NT2/D1 (cell line): ENCODE data around the gene NOSIP.

Source experiments
- DNase-seq: peaks from one replicate; pipeline ENCODE4 v3.0.0-alpha.2; 2011; ENCODE audit warnings: low read depth, low spot score
- H3K27me3 ChIP-seq: 2 replicates; pipeline ENCODE4 v1.6.0; 2011; ENCODE audit warnings: mild to moderate bottlenecking; ENCODE audit not compliant: insufficient read length, insufficient read depth
- H3K36me3 ChIP-seq: 2 replicates; pipeline ENCODE4 v1.6.1; 2011; ENCODE audit warnings: mild to moderate bottlenecking, low read length, mixed read lengths; ENCODE audit not compliant: insufficient read depth, insufficient read length
- H3K4me1 ChIP-seq: 2 replicates; pipeline ENCODE4 v1.5.1; 2011; ENCODE audit not compliant: insufficient read depth, insufficient read length
- H3K4me3 ChIP-seq: 2 replicates; pipeline ENCODE4 v1.5.1; 2011; ENCODE audit warnings: low read depth; ENCODE audit not compliant: insufficient read length
- H3K9ac ChIP-seq: 2 replicates; pipeline ENCODE4 v1.6.0; 2011; ENCODE audit warnings: low read depth; ENCODE audit not compliant: insufficient read length
- H3K9me3 ChIP-seq: 2 replicates; pipeline ENCODE4 v1.5.1; 2011; ENCODE audit warnings: mild to moderate bottlenecking, low read length; ENCODE audit not compliant: insufficient read depth
- SUZ12 ChIP-seq: IDR thresholded peaks from 2 replicates; pipeline ENCODE4 v1.6.1; 2011; ENCODE audit not compliant: insufficient read length, insufficient read depth; ENCODE audit errors: extremely low read depth
- YY1 ChIP-seq: IDR thresholded peaks from 2 replicates; pipeline ENCODE4 v1.6.1; 2011; ENCODE audit not compliant: insufficient read length, insufficient read depth
- ZNF274 ChIP-seq: IDR thresholded peaks from 2 replicates; pipeline ENCODE4 v1.6.1; 2011; ENCODE audit warnings: mild to moderate bottlenecking, low read depth, low read length

Gene NOSIP

DNA sequence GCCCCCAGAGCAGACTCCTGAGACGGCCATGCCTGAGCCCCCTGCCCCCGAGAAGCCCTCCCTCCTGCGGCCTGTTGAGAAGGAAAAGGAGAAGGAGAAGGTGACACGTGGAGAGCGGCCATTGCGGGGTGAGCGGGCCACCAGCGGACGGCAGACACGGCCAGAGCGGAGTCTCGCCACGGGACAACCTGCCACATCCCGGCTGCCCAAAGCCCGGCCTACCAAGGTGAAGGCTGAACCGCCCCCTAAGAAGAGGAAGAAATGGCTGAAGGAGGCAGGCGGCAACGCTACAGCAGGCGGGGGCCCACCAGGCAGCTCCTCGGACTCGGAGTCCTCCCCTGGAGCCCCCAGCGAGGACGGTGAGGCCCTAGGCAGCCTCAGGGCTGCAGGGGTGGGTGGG is 35.5 kb upstream of the NOSIP start:
- H3K9me3 ChIP-seq = no peaks in the 10 kb centered on the region
- DNase-seq = no peak
- H3K9ac ChIP-seq = no peak overlapping the region
- peaks cover 2% of the 10 kb centered on the region for H3K4me1 ChIP-seq
- peaks cover 65% of the 10 kb centered on the region for H3K36me3 ChIP-seq
- no peak for TF ChIP-seq YY1
- H3K27me3 ChIP-seq = no peaks in the 10 kb centered on the region
- no peak overlapping the region for H3K4me3 ChIP-seq

GRCh38 chr19:49614096-49614833 is 33.9 kb upstream of the NOSIP start:
- Histone ChIP-seq H3K9ac (no peak overlapping the region), H3K9me3 (no peaks in the 10 kb centered on the region), H3K36me3 (peaks cover 66% of the 10 kb centered on the region), H3K4me1 (peaks cover 2% of the 10 kb centered on the region), H3K27me3 (no peaks in the 10 kb centered on the region), H3K4me3 (no peak overlapping the region)
- TF ChIP-seq YY1 (no peak), SUZ12 (no peak), ZNF274 (no peak)
- no peak for DNase-seq

GRCh38 chr19:49613374-49613773 is 33.0 kb upstream of the NOSIP start:
- Histone ChIP-seq H3K4me3 (no peak overlapping the region), H3K27me3 (no peaks in the 10 kb centered on the region), H3K9me3 (no peaks in the 10 kb centered on the region), H3K4me1 (peaks cover 2% of the 10 kb centered on the region), H3K36me3 (peaks cover 70% of the 10 kb centered on the region), H3K9ac (no peak overlapping the region)
- no peak for DNase-seq
- TF ChIP-seq YY1 = no peak

DNA sequence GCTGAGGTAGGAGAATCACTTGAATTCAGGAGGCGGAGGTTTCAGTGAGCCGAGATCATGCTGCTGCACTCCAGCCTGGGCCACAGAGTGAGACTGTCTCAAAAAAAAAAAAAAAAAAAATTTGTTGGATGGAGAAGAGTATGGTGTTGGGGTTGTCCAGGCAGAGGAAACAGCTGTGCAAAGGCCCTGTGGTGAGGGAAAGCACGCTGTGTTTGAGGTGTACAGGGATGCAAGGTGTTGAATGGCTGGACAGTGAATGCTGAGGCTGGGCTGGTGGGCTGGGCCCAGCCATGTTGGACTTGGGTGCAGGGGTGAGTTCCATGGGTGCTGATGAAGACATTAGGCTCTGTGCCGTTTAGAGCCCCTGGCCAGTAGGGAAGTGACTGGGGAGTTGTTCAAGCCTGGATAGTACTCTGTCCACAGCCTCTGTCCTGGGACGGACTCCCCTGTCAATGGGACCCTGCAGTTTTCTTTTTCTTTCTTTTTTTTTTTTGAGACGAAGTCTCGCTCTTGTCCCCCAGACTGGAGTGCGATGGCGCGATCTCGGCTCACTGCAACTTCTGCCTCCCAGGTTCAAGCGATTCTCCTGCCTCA is 29.2 kb upstream of the NOSIP start:
- TF ChIP-seq YY1 (no peak), ZNF274 (no peak), SUZ12 (no peak)
- Histone ChIP-seq H3K9ac (no peak overlapping the region), H3K4me1 (peaks cover 2% of the 10 kb centered on the region), H3K4me3 (no peak overlapping the region), H3K9me3 (no peaks in the 10 kb centered on the region), H3K36me3 (peaks cover 55% of the 10 kb centered on the region), H3K27me3 (no peaks in the 10 kb centered on the region)
- DNase-seq = no peak

DNA sequence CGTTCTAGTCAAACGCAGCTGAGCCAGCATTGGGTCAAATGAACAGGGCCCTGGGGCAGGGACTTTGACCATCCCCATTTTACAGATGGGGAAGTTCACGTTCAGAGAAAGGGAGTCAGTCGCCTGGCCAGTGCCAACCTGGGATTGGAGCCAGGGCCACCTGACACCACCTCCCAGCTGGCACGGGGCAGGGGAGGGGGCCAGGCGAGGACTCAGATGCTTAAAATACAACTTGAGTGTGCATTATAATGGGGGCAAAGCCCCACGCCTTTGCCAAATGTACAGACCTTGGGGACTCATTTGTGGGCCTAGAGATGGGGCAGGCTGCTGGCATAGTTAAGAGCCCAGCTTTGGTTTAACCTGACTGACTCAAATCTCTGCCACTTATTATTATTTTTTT is 25.2 kb upstream of the NOSIP start:
- Histone ChIP-seq H3K36me3 (peaks cover 72% of the 10 kb centered on the region), H3K9me3 (no peaks in the 10 kb centered on the region), H3K4me3 (no peak overlapping the region), H3K27me3 (no peaks in the 10 kb centered on the region), H3K9ac (no peak overlapping the region), H3K4me1 (no peaks in the 10 kb centered on the region)
- no peak for DNase-seq
- no peak for TF ChIP-seq YY1

DNA sequence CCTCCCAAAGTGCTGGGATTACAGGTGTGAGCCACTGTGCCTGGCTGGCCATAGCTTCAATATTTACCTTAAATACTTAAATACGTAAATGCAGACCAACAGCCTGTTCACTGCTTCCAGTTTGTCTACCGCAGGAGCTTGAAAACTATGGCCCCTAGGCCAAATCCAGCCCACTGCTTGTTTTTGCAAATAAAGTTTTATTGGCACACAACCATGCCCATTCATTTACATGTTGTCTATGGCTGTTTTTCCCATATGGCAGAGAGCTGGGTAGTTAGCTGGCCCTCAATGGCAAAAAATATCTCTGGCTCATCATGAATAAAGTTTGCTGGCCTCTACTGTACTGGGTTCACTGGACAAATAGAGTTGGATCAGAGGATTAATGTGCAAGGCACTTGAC is 22.4 kb upstream of the NOSIP start:
- Histone ChIP-seq H3K4me3 (no peak overlapping the region), H3K4me1 (no peaks in the 10 kb centered on the region), H3K9me3 (no peaks in the 10 kb centered on the region), H3K9ac (no peak overlapping the region), H3K36me3 (peaks cover 74% of the 10 kb centered on the region), H3K27me3 (no peaks in the 10 kb centered on the region)
- no peak for TF ChIP-seq ZNF274
- no peak for TF ChIP-seq SUZ12
- TF ChIP-seq YY1 = no peak
- DNase-seq = no peak

DNA sequence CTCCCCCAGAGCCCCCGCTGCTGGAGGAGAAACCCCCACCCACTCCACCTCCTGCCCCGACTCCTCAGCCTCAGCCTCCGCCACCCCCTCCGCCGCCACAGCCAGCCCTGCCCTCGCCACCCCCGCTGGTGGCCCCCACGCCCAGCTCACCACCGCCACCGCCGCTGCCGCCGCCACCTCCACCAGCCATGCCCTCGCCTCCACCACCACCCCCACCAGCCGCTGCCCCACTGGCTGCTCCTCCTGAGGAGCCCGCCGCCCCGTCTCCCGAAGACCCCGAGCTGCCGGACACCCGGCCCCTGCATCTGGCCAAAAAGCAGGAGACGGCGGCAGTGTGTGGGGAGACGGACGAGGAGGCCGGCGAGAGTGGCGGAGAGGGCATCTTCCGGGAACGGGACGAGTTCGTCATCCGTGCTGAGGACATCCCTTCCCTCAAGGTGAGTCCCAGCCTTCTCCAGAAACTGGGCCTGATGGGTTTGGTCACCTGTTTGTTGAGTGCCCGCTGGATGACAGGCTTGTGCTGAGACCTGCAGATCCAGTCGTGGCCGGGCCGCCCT is 21.2 kb upstream of the NOSIP start:
- no peaks in the 10 kb centered on the region for H3K9me3 ChIP-seq
- no peak overlapping the region for H3K9ac ChIP-seq
- no peaks in the 10 kb centered on the region for H3K4me1 ChIP-seq
- peaks cover 75% of the 10 kb centered on the region for H3K36me3 ChIP-seq
- TF ChIP-seq YY1 = no peak
- TF ChIP-seq ZNF274 = no peak
- TF ChIP-seq SUZ12 = no peak
- DNase-seq = no peak
- H3K27me3 ChIP-seq = no peaks in the 10 kb centered on the region
- H3K4me3 ChIP-seq = no peak overlapping the region
